Measurements from ENCODE around the gene HTRA1.

GRCh38 chr10:122503012-122503411 is 41.7 kb downstream of the HTRA1 start:
- TF ChIP-seq MTA3 (IDR thresholded peaks at IDR 0.05; ENCODE audit: borderline replicate concordance) (no peak), ZNF23 (CRISPR knock-in tag; IDR thresholded peaks at IDR 0.05) (no peak), ZNF512 (tag; IDR thresholded peaks at IDR 0.05) (no peak), EZH2 (IDR thresholded peaks at IDR 0.05; ENCODE audit: borderline replicate concordance, low read depth, low read length) (no peak), ZNF639 (CRISPR knock-in tag; conservative IDR thresholded peaks at IDR 0.05 in 1 of 2, IDR thresholded peaks at IDR 0.05 in 1 of 2) (no peak)

Measured in K562 (cell line).